Testis (tissue), 2 donors: Measurements from ENCODE around the gene VPS50.

Experiments
- CTCF ChIP-seq, 3 experiments: fragments of 450-650 bp in 2 of 3; fragments of 200-600 bp in 1 of 3; sonication (generic) in 1 of 3; IDR thresholded peaks; one replicate each; pipeline ENCODE4 v1.5.1; 2016 to 2019; ENCODE audit warnings: antibody characterized with exemption in 3 of 3, mild to moderate bottlenecking in 2 of 3, moderate library complexity in 1 of 3
- POLR2A ChIP-seq: fragments of 450-650 bp; IDR thresholded peaks from one replicate; pipeline ENCODE4 v1.6.1; 2017; ENCODE audit warnings: antibody characterized with exemption, mild to moderate bottlenecking, moderate library complexity

DNA sequence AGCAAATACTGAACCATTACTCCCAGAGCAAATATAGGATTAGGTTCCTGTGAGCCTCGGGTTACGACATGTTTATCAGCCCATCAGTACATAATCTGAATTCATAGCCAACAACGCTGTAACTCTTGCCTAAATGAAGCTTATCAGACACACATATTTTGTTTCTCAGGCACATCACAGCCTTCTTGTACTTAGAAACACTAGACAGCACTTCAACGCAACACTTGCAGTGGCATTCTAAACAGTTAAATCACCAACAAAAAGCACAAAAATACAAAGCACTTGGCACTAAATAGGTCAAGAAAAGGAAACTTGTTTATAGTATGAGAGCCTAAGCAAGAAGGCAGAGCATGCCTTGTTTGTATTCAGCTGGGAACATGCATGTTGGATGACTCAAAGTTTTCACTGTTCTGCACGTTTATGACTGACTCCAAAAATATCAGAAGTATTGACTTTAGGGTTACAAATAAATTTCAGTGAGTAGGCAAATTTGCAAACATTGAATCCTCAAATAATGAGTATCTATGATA is 75.0 kb downstream of the VPS50 start:
- TF ChIP-seq CTCF (IDR thresholded peaks at IDR 0.05) = no peak
- TF ChIP-seq POLR2A = no peak
